Caco-2 (cell line): ENCODE results near the gene SLC35E1. TPM values are rescaled to one million over a fixed set of nuclear protein-coding genes. Genes with fewer than 3 reads are reported as not detected.

ENCODE experiments used
- BruUV-seq: library from RNA; stranded (reverse); fragments of 400-500 nt; replicated peaks from 2 replicates; lab custom pipeline; 2021; lab: Mats Ljungman, UMichigan
- CTCF ChIA-PET: fragments of 300-600 bp; sonication (Branson Sonifier 250); formaldehyde crosslinking; loops from one replicate; lab custom pipeline; 2022; ENCODE audit warnings: antibody characterized with exemption; lab: Charles Lee
- POLR2A ChIA-PET: fragments of 300-600 bp; sonication (Branson Sonifier 250); formaldehyde crosslinking; loops from one replicate; lab custom pipeline; 2022; ENCODE audit warnings: antibody characterized with exemption; lab: Charles Lee
- DNase-seq, 2 experiments: peaks; one replicate each; pipeline versions ENCODE4 v3.0.0 to v3.0.0-alpha.2; 2020 to 2022
- H3K27me3 ChIP-seq: replicated peaks from 2 replicates; pipeline ENCODE4 v1.6.0; 2011; ENCODE audit warnings: low read length; ENCODE audit not compliant: control insufficient read depth, insufficient read depth
- H3K36me3 ChIP-seq: 2 replicates; pipeline ENCODE4 v1.5.1; 2011; ENCODE audit warnings: low read length; ENCODE audit not compliant: control insufficient read depth, insufficient read depth
- H3K4me1 ChIP-seq: fragments of 250-450 bp; sonication (Bioruptor Pico); 2 replicates; pipeline ENCODE4 v1.5.1; 2020; ENCODE audit warnings: mild to moderate bottlenecking
- H3K4me3 ChIP-seq: 2 replicates; pipeline ENCODE4 v1.5.1; 2011; ENCODE audit warnings: low read depth, mild to moderate bottlenecking, control low read depth, low read length
- H3K9me3 ChIP-seq: fragments of 250-450 bp; sonication (Bioruptor Pico); 2 replicates; pipeline ENCODE4 v1.5.1; 2020; ENCODE audit warnings: mild to moderate bottlenecking, moderate library complexity
- H3K27ac Mint-ChIP-seq: one replicate; pipeline ENCODE4 v1.8.0; 2022; ENCODE audit warnings: mixed read lengths; ENCODE audit not compliant: unreplicated experiment
- H3K27me3 Mint-ChIP-seq: one replicate; pipeline ENCODE4 v1.8.0; 2022; ENCODE audit warnings: mixed read lengths; ENCODE audit not compliant: insufficient read depth, unreplicated experiment
- H3K36me3 Mint-ChIP-seq: one replicate; pipeline ENCODE4 v1.8.0; 2022; ENCODE audit warnings: mild to moderate bottlenecking, mixed read lengths; ENCODE audit not compliant: insufficient read depth, unreplicated experiment
- H3K4me1 Mint-ChIP-seq: one replicate; pipeline ENCODE4 v1.8.0; 2022; ENCODE audit warnings: low read depth, mixed read lengths; ENCODE audit not compliant: unreplicated experiment
- H3K4me3 Mint-ChIP-seq: one replicate; pipeline ENCODE4 v1.8.0; 2022; ENCODE audit warnings: mild to moderate bottlenecking, moderate library complexity, mixed read lengths; ENCODE audit not compliant: unreplicated experiment
- H3K9me3 Mint-ChIP-seq: one replicate; pipeline ENCODE4 v1.8.0; 2022; ENCODE audit warnings: mixed read lengths; ENCODE audit not compliant: unreplicated experiment
- CTCF ChIP-seq, 2 experiments: fragments of 200-600 bp in 1 of 2; IDR thresholded peaks; 1 replicate in 1 of 2; 2 replicates in 1 of 2; pipeline versions ENCODE4 v1.5.1 to v1.8.0; 2011 to 2022; ENCODE audit warnings: antibody characterized with exemption in 1 of 2, control low read depth in 1 of 2, inconsistent platforms in 1 of 2, low read depth in 1 of 2, low read length in 1 of 2, mild to moderate bottlenecking in 1 of 2, moderate library complexity in 1 of 2; ENCODE audit not compliant: insufficient read depth in 1 of 2, severe bottlenecking in 1 of 2, unreplicated experiment in 1 of 2
- intact Hi-C: fragments of 100-400 bp; cut with micrococcal nuclease; formaldehyde crosslinking; loops from one replicate; pipeline ENCODE4 v1.10.0; 2022; ENCODE audit not compliant: unreplicated experiment
- total RNA-seq: library from RNA; stranded (reverse); gene quantifications from 2 replicates; pipeline ENCODE4 v1.2.3, GENCODE V29; 2022

Gene SLC35E1
- total RNA-seq, 1 experiment from 2014 or later: 37.9 TPM

DNA sequence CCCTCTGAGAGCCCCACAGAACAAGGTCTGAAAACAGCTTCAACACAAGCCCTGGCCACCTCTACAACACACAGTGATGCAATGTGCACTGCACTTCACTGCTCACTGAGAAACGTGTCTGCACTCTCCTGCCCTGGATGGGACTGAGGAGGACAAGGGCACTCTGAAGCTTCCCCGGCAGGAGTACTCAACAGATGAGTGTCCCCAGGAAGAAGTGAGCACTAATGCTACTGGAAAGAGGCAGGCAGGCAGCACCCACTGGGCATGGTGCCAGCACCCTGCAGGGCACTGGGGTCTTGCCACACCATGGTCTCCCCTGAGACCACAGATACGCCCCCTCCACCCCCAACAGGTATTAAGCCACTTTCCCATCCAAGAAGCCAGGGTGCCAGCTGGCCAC is 17.7 kb upstream of the SLC35E1 start:
- no TSS peak for BruUV-seq
- no peaks in the 10 kb centered on the region for H3K36me3 ChIP-seq
- H3K9me3 Mint-ChIP-seq: no peaks in the 10 kb centered on the region
- H3K9me3 ChIP-seq: no peaks in the 10 kb centered on the region
- DNase-seq: no peak
- H3K4me1 ChIP-seq: no peaks in the 10 kb centered on the region
- H3K4me3 ChIP-seq: no peak overlapping the region
- H3K36me3 Mint-ChIP-seq: no peaks in the 10 kb centered on the region
- no peak for TF ChIP-seq CTCF (IDR thresholded peaks at IDR 0.05; ENCODE audit: insufficient read depth in 1 of 2, low read depth in 1 of 2, low read length in 1 of 2, severe bottlenecking in 1 of 2, unreplicated experiment in 1 of 2)
- ChIA-PET POLR2A (no interaction called here), CTCF (no interaction called here)
- H3K27ac Mint-ChIP-seq: no peak overlapping the region
- no peaks in the 10 kb centered on the region for H3K27me3 Mint-ChIP-seq
- no peaks in the 10 kb centered on the region for H3K4me1 Mint-ChIP-seq
- intact Hi-C loops: no loop called here
- H3K4me3 Mint-ChIP-seq: no peak overlapping the region
- no peaks in the 10 kb centered on the region for H3K27me3 ChIP-seq

DNA sequence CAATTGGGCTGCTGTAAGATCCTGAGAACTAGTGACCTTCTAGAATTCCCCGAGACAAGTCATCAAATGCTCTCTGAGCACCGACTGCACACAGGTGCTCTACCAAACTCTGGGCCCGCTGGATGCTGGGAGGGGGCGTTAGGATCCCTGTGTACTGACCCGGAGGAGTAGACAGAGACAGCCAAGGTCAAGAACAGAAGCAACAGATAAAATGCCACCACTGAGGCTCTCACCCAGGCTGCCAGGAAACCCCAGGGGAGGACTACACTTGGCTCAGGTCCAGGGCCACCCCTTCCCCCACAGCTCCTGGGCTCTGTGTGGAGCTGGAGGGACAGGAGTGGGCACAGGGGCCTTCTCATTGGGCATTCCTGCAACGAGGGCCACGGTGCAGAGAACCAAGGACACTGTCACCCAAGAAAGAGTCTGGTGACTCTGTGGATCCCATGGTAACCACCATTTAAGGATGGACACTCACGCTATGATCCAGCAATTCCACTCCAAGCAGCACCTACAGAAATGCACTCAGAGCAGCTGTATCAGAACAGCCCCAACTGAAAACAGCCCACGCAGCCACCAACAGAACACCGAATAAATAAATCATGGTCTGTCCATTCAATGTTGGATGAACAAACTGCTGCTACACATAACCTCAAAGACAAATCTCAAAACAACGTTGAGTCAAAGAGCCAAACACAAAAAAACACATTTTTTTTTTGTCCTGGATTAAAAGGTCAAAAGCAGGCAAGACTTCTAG is 16.8 kb upstream of the SLC35E1 start:
- DNase-seq: no peak
- no peaks in the 10 kb centered on the region for H3K27me3 ChIP-seq
- no peaks in the 10 kb centered on the region for H3K36me3 ChIP-seq
- BruUV-seq: no TSS peak
- H3K4me1 ChIP-seq: 0 out of 2 replicates have a peak, but pooled peaks cover 5% of the 10 kb centered on the region
- intact Hi-C loops: no loop called here
- TF ChIP-seq CTCF (IDR thresholded peaks at IDR 0.05; ENCODE audit: insufficient read depth in 1 of 2, low read depth in 1 of 2, low read length in 1 of 2, severe bottlenecking in 1 of 2, unreplicated experiment in 1 of 2): no peak
- H3K4me3 Mint-ChIP-seq: no peak overlapping the region
- no peak overlapping the region for H3K4me3 ChIP-seq
- H3K4me1 Mint-ChIP-seq: no peaks in the 10 kb centered on the region
- H3K9me3 Mint-ChIP-seq: no peaks in the 10 kb centered on the region
- H3K27me3 Mint-ChIP-seq: no peaks in the 10 kb centered on the region
- CTCF ChIA-PET: no interaction called here
- no peak overlapping the region for H3K27ac Mint-ChIP-seq
- POLR2A ChIA-PET: no interaction called here
- H3K9me3 ChIP-seq: no peaks in the 10 kb centered on the region
- H3K36me3 Mint-ChIP-seq: no peaks in the 10 kb centered on the region

GRCh38 chr19:16587833-16588823 is 15.9 kb upstream of the SLC35E1 start:
- H3K27ac Mint-ChIP-seq: no peak overlapping the region
- no peak overlapping the region for H3K4me3 Mint-ChIP-seq
- no peak for TF ChIP-seq CTCF (IDR thresholded peaks at IDR 0.05; ENCODE audit: insufficient read depth in 1 of 2, low read depth in 1 of 2, low read length in 1 of 2, severe bottlenecking in 1 of 2, unreplicated experiment in 1 of 2)
- H3K27me3 ChIP-seq: no peaks in the 10 kb centered on the region
- H3K4me3 ChIP-seq: no peak overlapping the region
- no peaks in the 10 kb centered on the region for H3K9me3 Mint-ChIP-seq
- H3K36me3 ChIP-seq: no peaks in the 10 kb centered on the region
- CTCF ChIA-PET: no interaction called here
- H3K27me3 Mint-ChIP-seq: no peaks in the 10 kb centered on the region
- BruUV-seq: no TSS peak
- H3K4me1 Mint-ChIP-seq: no peaks in the 10 kb centered on the region
- H3K9me3 ChIP-seq: no peaks in the 10 kb centered on the region
- H3K36me3 Mint-ChIP-seq: no peaks in the 10 kb centered on the region
- no peak for DNase-seq
- intact Hi-C loops: no loop called here
- POLR2A ChIA-PET: no interaction called here
- 0 out of 2 replicates have a peak, but pooled peaks cover 5% of the 10 kb centered on the region for H3K4me1 ChIP-seq
